ENCODE measurements around the gene UBE2D2.
A peak's percentile ranks its signal among the peaks of the same experiment; 100 is the strongest.

UBE2D2 gene

GRCh38 chr5:139651853-139652787, 91.0 kb downstream of the UBE2D2 start:
- peak overlapping the region; percentile 90 for H3K27ac ChIP-seq (replicated peaks; ENCODE audit: low read length)
- no peaks in the 10 kb centered on the region for H3K9me3 ChIP-seq (replicated peaks in 1 of 2; ENCODE audit: control insufficient read depth in 2 of 2, insufficient read depth in 1 of 2, low read depth in 1 of 2, low read length in 2 of 2)
- WGBS, 2 donors (ENCODE audit: extremely low coverage in 2 of 2, insufficient read length in 2 of 2, insufficient replicate concordance in 1 of 2), result no CpG with 5 or more reads among the region's 23 CpGs
- H3K14ac ChIP-seq (ENCODE audit: low read length), result no peak overlapping the region
- H2AFZ ChIP-seq (ENCODE audit: low read length), result no peak overlapping the region
- H2BK5ac ChIP-seq (ENCODE audit: low read length), result no peak overlapping the region
- no peak overlapping the region for H3K18ac ChIP-seq (ENCODE audit: low read length)
- H3K79me1 ChIP-seq (ENCODE audit: low read depth, low read length), result peaks cover 20% of the 10 kb centered on the region
- peaks cover 0 to 6% (median 0%) of the 10 kb centered on the region in 3 experiments for H3K27me3 ChIP-seq (ENCODE audit: control insufficient read depth in 3 of 3, insufficient read depth in 3 of 3, low read depth in 1 of 3, low read length in 3 of 3)
- no peak overlapping the region for H3K4ac ChIP-seq (ENCODE audit: low read length)
- no peak overlapping the region for H3K23ac ChIP-seq (ENCODE audit: low read depth, low read length, poor library complexity)
- peak; percentile 78 for DNase-seq (ENCODE audit: low spot score)
- peaks cover 0 to 6% of the 10 kb centered on the region in 2 donors for H3K36me3 ChIP-seq (replicated peaks in 1 of 2; ENCODE audit: control insufficient read depth in 2 of 2, insufficient read depth in 2 of 2, low read length in 2 of 2)
- H3K4me2 ChIP-seq (ENCODE audit: insufficient read depth, low read length, poor library complexity, severe bottlenecking), result peak overlapping the region; percentile 99
- H3K4me3 ChIP-seq (ENCODE audit: low read length in 2 of 2), result peak overlapping the region in 1 of 2 donors; percentile 9
- no peak overlapping the region for H4K91ac ChIP-seq (ENCODE audit: low read depth, low read length, poor library complexity)
- peaks cover 50 to 55% of the 10 kb centered on the region in 2 donors for H3K4me1 ChIP-seq (ENCODE audit: control insufficient read depth in 2 of 2, insufficient read depth in 1 of 2, low read depth in 1 of 2, low read length in 2 of 2)
- H2BK120ac ChIP-seq (ENCODE audit: low read depth, low read length), result no peak overlapping the region
- H2AK5ac ChIP-seq (ENCODE audit: low read depth, low read length), result no peak overlapping the region
- H2BK15ac ChIP-seq (ENCODE audit: low read length), result no peak overlapping the region
- H2BK12ac ChIP-seq (ENCODE audit: low read length), result no peak overlapping the region
- H3K9ac ChIP-seq (ENCODE audit: low read depth, low read length, poor library complexity), result no peak overlapping the region
- no peak overlapping the region for H4K8ac ChIP-seq (ENCODE audit: low read depth, low read length)

GRCh38 chr5:139652788-139653241, 91.7 kb downstream of the UBE2D2 start:
- H2BK15ac ChIP-seq (ENCODE audit: low read length), result peak overlapping the region; percentile 60
- no peak overlapping the region for H4K8ac ChIP-seq (ENCODE audit: low read depth, low read length)
- WGBS, 2 donors (ENCODE audit: extremely low coverage in 2 of 2, insufficient read length in 2 of 2, insufficient replicate concordance in 1 of 2), result no CpG with 5 or more reads among the region's 5 CpGs
- peak overlapping the region; percentile 51 for H2AK5ac ChIP-seq (ENCODE audit: low read depth, low read length)
- H3K23ac ChIP-seq (ENCODE audit: low read depth, low read length, poor library complexity), result no peak overlapping the region
- H3K18ac ChIP-seq (ENCODE audit: low read length), result peak overlapping the region; percentile 41
- no peak overlapping the region for H4K91ac ChIP-seq (ENCODE audit: low read depth, low read length, poor library complexity)
- peaks cover 0 to 6% of the 10 kb centered on the region in 2 donors for H3K36me3 ChIP-seq (replicated peaks in 1 of 2; ENCODE audit: control insufficient read depth in 2 of 2, insufficient read depth in 2 of 2, low read length in 2 of 2)
- no peak overlapping the region for H2BK5ac ChIP-seq (ENCODE audit: low read length)
- H3K79me1 ChIP-seq (ENCODE audit: low read depth, low read length), result peaks cover 21% of the 10 kb centered on the region
- no peak overlapping the region for H3K4me2 ChIP-seq (ENCODE audit: insufficient read depth, low read length, poor library complexity, severe bottlenecking)
- no peak for DNase-seq (ENCODE audit: low spot score)
- peaks cover 48 to 58% of the 10 kb centered on the region in 2 donors for H3K4me1 ChIP-seq (ENCODE audit: control insufficient read depth in 2 of 2, insufficient read depth in 1 of 2, low read depth in 1 of 2, low read length in 2 of 2)
- peak overlapping the region; percentile 27 for H3K4ac ChIP-seq (ENCODE audit: low read length)
- H3K4me3 ChIP-seq (ENCODE audit: low read length in 2 of 2), result no peak overlapping the region
- H3K14ac ChIP-seq (ENCODE audit: low read length), result no peak overlapping the region
- H3K27me3 ChIP-seq (ENCODE audit: control insufficient read depth in 3 of 3, insufficient read depth in 3 of 3, low read depth in 1 of 3, low read length in 3 of 3), result no peaks in the 10 kb centered on the region
- no peak overlapping the region for H2AFZ ChIP-seq (ENCODE audit: low read length)
- no peak overlapping the region for H3K27ac ChIP-seq (replicated peaks; ENCODE audit: low read length)
- H2BK120ac ChIP-seq (ENCODE audit: low read depth, low read length), result no peak overlapping the region
- H3K9ac ChIP-seq (ENCODE audit: low read depth, low read length, poor library complexity), result no peak overlapping the region
- H3K9me3 ChIP-seq (replicated peaks in 1 of 2; ENCODE audit: control insufficient read depth in 2 of 2, insufficient read depth in 1 of 2, low read depth in 1 of 2, low read length in 2 of 2), result no peaks in the 10 kb centered on the region
- no peak overlapping the region for H2BK12ac ChIP-seq (ENCODE audit: low read length)

GRCh38 chr5:139653616-139654015, 92.5 kb downstream of the UBE2D2 start:
- no peak overlapping the region for H2BK120ac ChIP-seq (ENCODE audit: low read depth, low read length)
- H4K8ac ChIP-seq (ENCODE audit: low read depth, low read length), result no peak overlapping the region
- no peak overlapping the region for H2BK15ac ChIP-seq (ENCODE audit: low read length)
- H3K18ac ChIP-seq (ENCODE audit: low read length), result no peak overlapping the region
- no peak overlapping the region for H3K14ac ChIP-seq (ENCODE audit: low read length)
- peak overlapping the region; percentile 77 for H2BK12ac ChIP-seq (ENCODE audit: low read length)
- H3K4me1 ChIP-seq (ENCODE audit: control insufficient read depth in 2 of 2, insufficient read depth in 1 of 2, low read depth in 1 of 2, low read length in 2 of 2), result peaks cover 48 to 61% of the 10 kb centered on the region in 2 donors
- no peaks in the 10 kb centered on the region for H3K27me3 ChIP-seq (ENCODE audit: control insufficient read depth in 3 of 3, insufficient read depth in 3 of 3, low read depth in 1 of 3, low read length in 3 of 3)
- H2AK5ac ChIP-seq (ENCODE audit: low read depth, low read length), result peak overlapping the region; percentile 51
- no peak overlapping the region for H3K9ac ChIP-seq (ENCODE audit: low read depth, low read length, poor library complexity)
- WGBS, 2 donors (ENCODE audit: extremely low coverage in 2 of 2, insufficient read length in 2 of 2, insufficient replicate concordance in 1 of 2), result no CpG with 5 or more reads among the region's 5 CpGs
- no peaks in the 10 kb centered on the region for H3K9me3 ChIP-seq (replicated peaks in 1 of 2; ENCODE audit: control insufficient read depth in 2 of 2, insufficient read depth in 1 of 2, low read depth in 1 of 2, low read length in 2 of 2)
- no peak overlapping the region for H3K23ac ChIP-seq (ENCODE audit: low read depth, low read length, poor library complexity)
- DNase-seq (ENCODE audit: low spot score), result no peak
- H3K4me3 ChIP-seq (ENCODE audit: low read length in 2 of 2), result no peak overlapping the region
- no peak overlapping the region for H2AFZ ChIP-seq (ENCODE audit: low read length)
- H4K91ac ChIP-seq (ENCODE audit: low read depth, low read length, poor library complexity), result no peak overlapping the region
- H3K27ac ChIP-seq (replicated peaks; ENCODE audit: low read length), result no peak overlapping the region
- H3K4ac ChIP-seq (ENCODE audit: low read length), result no peak overlapping the region
- H2BK5ac ChIP-seq (ENCODE audit: low read length), result no peak overlapping the region
- no peak overlapping the region for H3K4me2 ChIP-seq (ENCODE audit: insufficient read depth, low read length, poor library complexity, severe bottlenecking)
- H3K79me1 ChIP-seq (ENCODE audit: low read depth, low read length), result peaks cover 21% of the 10 kb centered on the region
- H3K36me3 ChIP-seq (replicated peaks in 1 of 2; ENCODE audit: control insufficient read depth in 2 of 2, insufficient read depth in 2 of 2, low read length in 2 of 2), result peaks cover 0 to 6% of the 10 kb centered on the region in 2 donors

GRCh38 chr5:139654464-139654863, 93.3 kb downstream of the UBE2D2 start:
- no peak overlapping the region for H4K91ac ChIP-seq (ENCODE audit: low read depth, low read length, poor library complexity)
- H2BK5ac ChIP-seq (ENCODE audit: low read length), result no peak overlapping the region
- H2BK12ac ChIP-seq (ENCODE audit: low read length), result peak overlapping the region; percentile 8
- no peak overlapping the region for H3K4me2 ChIP-seq (ENCODE audit: insufficient read depth, low read length, poor library complexity, severe bottlenecking)
- peak overlapping the region; percentile 95 for H3K18ac ChIP-seq (ENCODE audit: low read length)
- H2AK5ac ChIP-seq (ENCODE audit: low read depth, low read length), result peak overlapping the region; percentile 62
- no peaks in the 10 kb centered on the region for H3K9me3 ChIP-seq (replicated peaks in 1 of 2; ENCODE audit: control insufficient read depth in 2 of 2, insufficient read depth in 1 of 2, low read depth in 1 of 2, low read length in 2 of 2)
- peak overlapping the region; percentile 72 for H3K9ac ChIP-seq (ENCODE audit: low read depth, low read length, poor library complexity)
- H3K4me1 ChIP-seq (ENCODE audit: control insufficient read depth in 2 of 2, insufficient read depth in 1 of 2, low read depth in 1 of 2, low read length in 2 of 2), result peaks cover 55 to 67% of the 10 kb centered on the region in 2 donors
- peak overlapping the region; percentile 62 for H2BK15ac ChIP-seq (ENCODE audit: low read length)
- no peak for DNase-seq (ENCODE audit: low spot score)
- no peak overlapping the region for H3K4ac ChIP-seq (ENCODE audit: low read length)
- H3K14ac ChIP-seq (ENCODE audit: low read length), result no peak overlapping the region
- H3K27me3 ChIP-seq (ENCODE audit: control insufficient read depth in 3 of 3, insufficient read depth in 3 of 3, low read depth in 1 of 3, low read length in 3 of 3), result no peaks in the 10 kb centered on the region
- H3K23ac ChIP-seq (ENCODE audit: low read depth, low read length, poor library complexity), result no peak overlapping the region
- no peak overlapping the region for H2BK120ac ChIP-seq (ENCODE audit: low read depth, low read length)
- H3K27ac ChIP-seq (replicated peaks; ENCODE audit: low read length), result no peak overlapping the region
- no peak overlapping the region for H2AFZ ChIP-seq (ENCODE audit: low read length)
- no peak overlapping the region for H4K8ac ChIP-seq (ENCODE audit: low read depth, low read length)
- H3K36me3 ChIP-seq (replicated peaks in 1 of 2; ENCODE audit: control insufficient read depth in 2 of 2, insufficient read depth in 2 of 2, low read length in 2 of 2), result peaks cover 0 to 6% of the 10 kb centered on the region in 2 donors
- peaks cover 19% of the 10 kb centered on the region for H3K79me1 ChIP-seq (ENCODE audit: low read depth, low read length)
- WGBS, 2 donors (ENCODE audit: extremely low coverage in 2 of 2, insufficient read length in 2 of 2, insufficient replicate concordance in 1 of 2), result no CpG with 5 or more reads among the region's 3 CpGs
- H3K4me3 ChIP-seq (ENCODE audit: low read length in 2 of 2), result no peak overlapping the region

All from neuronal stem cell (in vitro differentiated cells).